Calu3 (cell line): Measurements from ENCODE around the gene NPHS1. TPM values are rescaled to one million over a fixed set of nuclear protein-coding genes. Genes with fewer than 3 reads are reported as not detected.

Source experiments
- BruUV-seq: library from RNA; stranded (reverse); fragments of 400-500 nt; replicated peaks from 2 replicates; lab custom pipeline; 2021; lab: Mats Ljungman, UMichigan
- CTCF ChIA-PET: fragments of 300-600 bp; sonication (Branson Sonifier 250); formaldehyde crosslinking; loops from one replicate; lab custom pipeline; 2022; ENCODE audit warnings: antibody characterized with exemption; lab: Charles Lee
- DNase-seq: peaks from one replicate; pipeline ENCODE4 v3.0.0; 2022
- H3K27ac Mint-ChIP-seq: one replicate; pipeline ENCODE4 v1.8.0; 2022; ENCODE audit warnings: mixed read lengths; ENCODE audit not compliant: unreplicated experiment
- H3K27me3 Mint-ChIP-seq: one replicate; pipeline ENCODE4 v1.8.0; 2022; ENCODE audit warnings: mixed read lengths; ENCODE audit not compliant: unreplicated experiment
- H3K36me3 Mint-ChIP-seq: one replicate; pipeline ENCODE4 v1.8.0; 2022; ENCODE audit warnings: mild to moderate bottlenecking, moderate library complexity, mixed read lengths; ENCODE audit not compliant: insufficient read depth, unreplicated experiment
- H3K4me1 Mint-ChIP-seq: one replicate; pipeline ENCODE4 v1.8.0; 2022; ENCODE audit warnings: mild to moderate bottlenecking, low read depth, mixed read lengths; ENCODE audit not compliant: unreplicated experiment
- H3K4me3 Mint-ChIP-seq: one replicate; pipeline ENCODE4 v1.8.0; 2022; ENCODE audit warnings: mild to moderate bottlenecking, low read depth, moderate library complexity, mixed read lengths; ENCODE audit not compliant: unreplicated experiment
- H3K9me3 Mint-ChIP-seq: one replicate; pipeline ENCODE4 v1.8.0; 2022; ENCODE audit warnings: low read depth, mixed read lengths; ENCODE audit not compliant: unreplicated experiment
- CTCF ChIP-seq: fragments of 200-600 bp; IDR thresholded peaks from one replicate; pipeline ENCODE4 v1.8.0; 2022; ENCODE audit warnings: antibody characterized with exemption; ENCODE audit not compliant: unreplicated experiment
- intact Hi-C: fragments of 100-400 bp; cut with micrococcal nuclease; formaldehyde crosslinking; loops from one replicate; pipeline ENCODE4 v1.10.0; 2022; ENCODE audit not compliant: unreplicated experiment
- total RNA-seq: library from RNA; stranded (reverse); gene quantifications from 2 replicates; pipeline ENCODE4 v1.2.3, GENCODE V29; 2022

The NPHS1 gene
- total RNA-seq, 1 experiment from 2014 or later = not detected

- TF ChIP-seq CTCF = no peak
- Mint-ChIP-seq H3K4me1 (peaks cover 23% of the 10 kb centered on the region), H3K4me3 (peak overlapping the region; percentile 61), H3K27me3 (peaks cover 91% of the 10 kb centered on the region), H3K36me3 (peaks cover 6% of the 10 kb centered on the region), H3K9me3 (peaks cover 7% of the 10 kb centered on the region), H3K27ac (no peak overlapping the region)
- no peak for DNase-seq
- CTCF ChIA-PET = interaction anchor here (0.6 kb wide), 1 partner anchor 574 kb away, joined by 9 read pairs; no protein-coding TSS in a partner anchor
- BruUV-seq = no TSS peak
- intact Hi-C loops = no loop called here
Measured at GRCh38 chr19:35846038-35846668, 6.2 kb downstream of the NPHS1 start.

GRCh38 chr19:35845215-35846037 lies 6.9 kb downstream of the NPHS1 start:
- H3K4me3 Mint-ChIP-seq = peak overlapping the region; percentile 61
- intact Hi-C loops = no loop called here
- peaks cover 6% of the 10 kb centered on the region for H3K36me3 Mint-ChIP-seq
- peaks cover 23% of the 10 kb centered on the region for H3K4me1 Mint-ChIP-seq
- peaks cover 7% of the 10 kb centered on the region for H3K9me3 Mint-ChIP-seq
- peak; percentile 42 for DNase-seq
- CTCF ChIA-PET = interaction anchor here (0.6 to 0.7 kb wide), 2 partner anchors 25 to 573 kb away, joined by 3 to 9 read pairs; no protein-coding TSS in a partner anchor
- no peak for TF ChIP-seq CTCF
- no peak overlapping the region for H3K27ac Mint-ChIP-seq
- H3K27me3 Mint-ChIP-seq = peaks cover 84% of the 10 kb centered on the region
- no TSS peak for BruUV-seq

DNA sequence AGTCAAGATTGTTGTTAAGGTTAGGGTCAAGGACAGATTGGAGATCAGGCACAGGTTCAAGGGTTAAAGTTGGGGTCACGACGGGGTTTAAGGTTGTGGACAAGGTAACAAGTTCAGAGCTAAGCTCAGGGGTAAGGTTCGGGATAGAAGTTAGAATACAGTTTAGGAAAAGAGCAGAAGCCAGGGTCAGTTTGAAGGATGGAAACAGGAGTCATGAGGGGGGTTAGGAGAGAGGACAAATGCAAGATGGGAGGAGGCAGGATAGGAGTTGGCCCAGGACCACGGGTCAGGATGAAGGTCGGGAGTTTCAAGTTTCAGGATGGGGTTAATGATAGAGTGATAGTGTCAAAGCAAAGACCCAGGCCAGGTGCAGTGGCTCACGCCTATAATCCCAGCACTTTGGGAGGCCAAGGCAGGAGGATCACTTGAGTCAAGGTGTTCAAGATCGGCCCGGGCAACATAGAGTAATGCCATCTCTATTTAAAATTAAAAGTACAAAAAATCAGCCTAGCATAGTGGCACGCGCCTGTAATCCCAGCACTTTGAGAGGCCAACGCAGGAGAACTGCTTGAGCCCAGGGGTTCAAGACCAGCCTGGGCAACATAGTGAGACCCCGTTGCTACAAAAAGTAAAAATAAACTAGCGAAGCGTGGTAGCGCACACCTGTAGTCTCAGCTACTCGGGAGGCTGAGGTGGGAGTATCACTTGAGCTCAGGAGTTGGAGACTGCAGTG lies 7.7 kb downstream of the NPHS1 start:
- peak overlapping the region; percentile 61 for H3K4me3 Mint-ChIP-seq
- no peak for DNase-seq
- TF ChIP-seq CTCF = no peak
- intact Hi-C loops = no loop called here
- H3K27ac Mint-ChIP-seq = no peak overlapping the region
- peaks cover 76% of the 10 kb centered on the region for H3K27me3 Mint-ChIP-seq
- CTCF ChIA-PET = interaction anchor here (0.7 kb wide), 1 partner anchor 24 kb away, joined by 3 read pairs; no protein-coding TSS in a partner anchor
- peaks cover 6% of the 10 kb centered on the region for H3K36me3 Mint-ChIP-seq
- BruUV-seq = no TSS peak
- peaks cover 7% of the 10 kb centered on the region for H3K9me3 Mint-ChIP-seq
- H3K4me1 Mint-ChIP-seq = peaks cover 23% of the 10 kb centered on the region
